GM19328 (cell line): ENCODE measurements around the gene RTN4RL1.
"Not testable (repeated sequence)": the region's sequence is repeated elsewhere in the genome, so short reads cannot be mapped to it uniquely, and the experiment has no call there.

Source experiments
- ATAC-seq: cut with Tn5 transposase; IDR thresholded peaks from one replicate; pipeline ENCODE4 v1.9.1; 2021; ENCODE audit warnings: mild to moderate bottlenecking, moderate library complexity; ENCODE audit not compliant: unreplicated experiment

The RTN4RL1 gene

GRCh38 chr17:1898332-1898731 lies 126.8 kb downstream of the RTN4RL1 start:
- ATAC-seq: no peak

GRCh38 chr17:1897105-1897656 lies 128.0 kb downstream of the RTN4RL1 start:
- no peak for ATAC-seq

- ATAC-seq: no peak
These were observed 128.7 kb downstream of the RTN4RL1 start for GRCh38 chr17:1896243-1897104.

- not testable (repeated sequence) for ATAC-seq
These were observed 129.7 kb downstream of the RTN4RL1 start for GRCh38 chr17:1895479-1895878.

- no peak for ATAC-seq
These were observed 130.3 kb downstream of the RTN4RL1 start for GRCh38 chr17:1894753-1895339.

- no peak for ATAC-seq
These were observed 134.2 kb downstream of the RTN4RL1 start for GRCh38 chr17:1890758-1891450.

- ATAC-seq: no peak
These were observed 136.4 kb downstream of the RTN4RL1 start for GRCh38 chr17:1888741-1889140.
